Panc1 (cell line): ENCODE measurements around the gene HEPACAM. TPM values are rescaled to one million over a fixed set of nuclear protein-coding genes. Genes with fewer than 3 reads are reported as not detected.

Source experiments
- ATAC-seq: fragments of 200-7000 bp; cut with Tn5 transposase; 2 replicates; pipeline ENCODE4 v1.9.1; 2020; ENCODE audit warnings: mild to moderate bottlenecking, moderate library complexity
- BruUV-seq: library from RNA; stranded (reverse); fragments of 400-500 nt; replicated peaks from 2 replicates; lab custom pipeline; 2021; lab: Mats Ljungman, UMichigan
- CTCF ChIA-PET: fragments of 300-600 bp; sonication (Branson Sonifier 250); formaldehyde crosslinking; loops from one replicate; lab custom pipeline; 2022; ENCODE audit warnings: antibody characterized with exemption; lab: Charles Lee
- POLR2A ChIA-PET: fragments of 300-600 bp; sonication (Branson Sonifier 250); formaldehyde crosslinking; loops from one replicate; lab custom pipeline; 2022; ENCODE audit warnings: antibody characterized with exemption; lab: Charles Lee
- DNase-seq: peaks from one replicate; pipeline ENCODE4 v3.0.0-alpha.2; 2010; ENCODE audit warnings: low read depth, low spot score
- H3K27ac ChIP-seq: 2 replicates; pipeline ENCODE4 v1.5.1; 2011; ENCODE audit warnings: mild to moderate bottlenecking, low read length, inconsistent platforms
- H3K27me3 ChIP-seq: fragments of 200-500 bp; sonication (Bioruptor generic); 2 replicates; pipeline ENCODE4 v1.6.0; 2014; ENCODE audit warnings: low read length, inconsistent platforms; ENCODE audit not compliant: control insufficient read depth, insufficient read depth
- H3K36me3 ChIP-seq: fragments of 200-500 bp; sonication (Bioruptor generic); 2 replicates; pipeline ENCODE4 v1.5.1; 2014; ENCODE audit warnings: inconsistent platforms, mild to moderate bottlenecking, low read length, moderate library complexity; ENCODE audit not compliant: control insufficient read depth, insufficient read depth
- H3K4me1 ChIP-seq: 2 replicates; pipeline ENCODE4 v1.5.1; 2011; ENCODE audit warnings: inconsistent platforms, mild to moderate bottlenecking, low read length, moderate library complexity; ENCODE audit not compliant: control insufficient read depth, insufficient read depth
- H3K4me3 ChIP-seq, 2 experiments: 2 replicates each; pipeline ENCODE4 v1.5.1; 2011 to 2012; ENCODE audit warnings: low read depth in 2 of 2, low read length in 2 of 2, mild to moderate bottlenecking in 2 of 2, inconsistent platforms in 1 of 2, moderate library complexity in 1 of 2
- H3K9me3 ChIP-seq: fragments of 200-500 bp; sonication (Bioruptor generic); 2 replicates; pipeline ENCODE4 v1.5.1; 2014; ENCODE audit warnings: low read depth, mild to moderate bottlenecking, inconsistent platforms, low read length, moderate library complexity; ENCODE audit not compliant: control insufficient read depth, insufficient read depth
- POLR2AphosphoS5 ChIP-seq: IDR thresholded peaks from 2 replicates; pipeline ENCODE4 v1.6.1; 2012; ENCODE audit warnings: mild to moderate bottlenecking, low read depth, low read length, moderate library complexity
- SIN3A ChIP-seq: IDR thresholded peaks from 2 replicates; pipeline ENCODE4 v1.6.1; 2012; ENCODE audit warnings: low read depth, mild to moderate bottlenecking, low read length, moderate library complexity, borderline replicate concordance; ENCODE audit not compliant: insufficient read depth
- TCF7L2 ChIP-seq: IDR thresholded peaks from 2 replicates; pipeline ENCODE4 v1.6.1; 2011; ENCODE audit warnings: mild to moderate bottlenecking, low read depth, low read length, inconsistent platforms
- in situ Hi-C: cut with HindIII; loops from 2 replicates; pipeline ENCODE4 v1.10.0; 2016; ENCODE audit warnings: low sequenced_read_pairs, low pct_unique_long_range_greater_than_20kb
- intact Hi-C: fragments of 100-400 bp; cut with micrococcal nuclease; formaldehyde crosslinking; loops from one replicate; pipeline ENCODE4 v1.10.0; 2022; ENCODE audit not compliant: unreplicated experiment
- total RNA-seq: library from RNA; stranded (reverse); gene quantifications from one replicate; pipeline ENCODE4 v1.2.1, GENCODE V29; 2021; ENCODE audit not compliant: unreplicated experiment
- TF ChIP-seq, protein P1 (sequence below), 2 experiments: IDR thresholded peaks; 2 replicates each; pipeline ENCODE4 v1.6.1; 2011 to 2012; ENCODE audit warnings: low read depth in 2 of 2, control low read depth in 1 of 2, low read length in 1 of 2, mild to moderate bottlenecking in 1 of 2, moderate library complexity in 1 of 2; ENCODE audit not compliant: insufficient read depth in 1 of 2
- TF ChIP-seq, protein P2 (sequence below): fragments of 450-650 bp; IDR thresholded peaks from 2 replicates; pipeline ENCODE4 v1.5.1; 2017; ENCODE audit warnings: mild to moderate bottlenecking

The HEPACAM gene
- total RNA-seq, 1 experiment from 2014 or later, result not detected

DNA sequence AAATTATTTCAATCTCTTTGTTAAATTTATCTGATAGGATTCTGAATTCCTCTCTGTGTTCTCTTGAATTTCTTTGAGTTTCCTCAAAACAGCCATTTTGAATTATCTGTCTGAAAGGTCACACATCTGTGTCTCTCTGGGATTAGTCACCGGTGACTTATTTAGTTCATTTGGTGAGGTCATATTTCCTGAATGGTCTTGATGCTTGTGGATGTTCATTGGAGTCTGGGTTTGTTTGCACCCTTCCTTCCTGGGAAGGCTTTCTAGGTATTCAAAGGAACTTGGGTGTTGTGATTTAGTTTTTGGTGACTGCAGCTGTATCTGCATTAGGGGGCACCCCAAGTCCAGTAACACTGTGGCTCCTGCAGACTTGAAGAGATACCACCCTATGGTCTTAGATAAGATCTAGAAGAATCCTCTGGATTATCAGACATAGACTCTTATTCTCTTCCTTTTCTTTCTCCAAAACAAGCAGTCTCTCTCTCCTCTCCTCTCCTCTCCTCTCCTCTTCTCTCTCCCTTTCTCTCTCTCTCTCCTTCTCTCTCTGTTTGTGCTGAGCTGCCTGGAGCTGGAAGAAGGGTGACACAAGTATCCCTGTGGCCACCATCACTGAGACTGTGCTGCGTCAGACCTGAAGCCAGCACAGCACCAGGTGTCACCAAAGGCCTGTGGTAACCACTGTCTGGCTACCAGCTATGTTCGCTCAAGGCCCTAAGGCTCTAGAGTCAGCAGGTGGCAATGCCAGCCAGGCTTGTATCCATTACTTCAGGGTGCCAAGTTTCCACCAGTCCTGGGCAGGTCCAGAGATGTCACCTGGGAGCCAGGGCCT, 20.1 kb downstream of the HEPACAM start:
- ATAC-seq (no peak), DNase-seq (no peak)
- TF ChIP-seq SIN3A, result no peak
- no peak for TF ChIP-seq POLR2AphosphoS5
- TF ChIP-seq, protein P1, sequence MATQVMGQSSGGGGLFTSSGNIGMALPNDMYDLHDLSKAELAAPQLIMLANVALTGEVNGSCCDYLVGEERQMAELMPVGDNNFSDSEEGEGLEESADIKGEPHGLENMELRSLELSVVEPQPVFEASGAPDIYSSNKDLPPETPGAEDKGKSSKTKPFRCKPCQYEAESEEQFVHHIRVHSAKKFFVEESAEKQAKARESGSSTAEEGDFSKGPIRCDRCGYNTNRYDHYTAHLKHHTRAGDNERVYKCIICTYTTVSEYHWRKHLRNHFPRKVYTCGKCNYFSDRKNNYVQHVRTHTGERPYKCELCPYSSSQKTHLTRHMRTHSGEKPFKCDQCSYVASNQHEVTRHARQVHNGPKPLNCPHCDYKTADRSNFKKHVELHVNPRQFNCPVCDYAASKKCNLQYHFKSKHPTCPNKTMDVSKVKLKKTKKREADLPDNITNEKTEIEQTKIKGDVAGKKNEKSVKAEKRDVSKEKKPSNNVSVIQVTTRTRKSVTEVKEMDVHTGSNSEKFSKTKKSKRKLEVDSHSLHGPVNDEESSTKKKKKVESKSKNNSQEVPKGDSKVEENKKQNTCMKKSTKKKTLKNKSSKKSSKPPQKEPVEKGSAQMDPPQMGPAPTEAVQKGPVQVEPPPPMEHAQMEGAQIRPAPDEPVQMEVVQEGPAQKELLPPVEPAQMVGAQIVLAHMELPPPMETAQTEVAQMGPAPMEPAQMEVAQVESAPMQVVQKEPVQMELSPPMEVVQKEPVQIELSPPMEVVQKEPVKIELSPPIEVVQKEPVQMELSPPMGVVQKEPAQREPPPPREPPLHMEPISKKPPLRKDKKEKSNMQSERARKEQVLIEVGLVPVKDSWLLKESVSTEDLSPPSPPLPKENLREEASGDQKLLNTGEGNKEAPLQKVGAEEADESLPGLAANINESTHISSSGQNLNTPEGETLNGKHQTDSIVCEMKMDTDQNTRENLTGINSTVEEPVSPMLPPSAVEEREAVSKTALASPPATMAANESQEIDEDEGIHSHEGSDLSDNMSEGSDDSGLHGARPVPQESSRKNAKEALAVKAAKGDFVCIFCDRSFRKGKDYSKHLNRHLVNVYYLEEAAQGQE (IDR thresholded peaks at IDR 0.05; ENCODE audit: insufficient read depth in 1 of 2, low read depth in 2 of 2, low read length in 1 of 2), result no peak
- TF ChIP-seq TCF7L2, result no peak
- TF ChIP-seq, protein P2, sequence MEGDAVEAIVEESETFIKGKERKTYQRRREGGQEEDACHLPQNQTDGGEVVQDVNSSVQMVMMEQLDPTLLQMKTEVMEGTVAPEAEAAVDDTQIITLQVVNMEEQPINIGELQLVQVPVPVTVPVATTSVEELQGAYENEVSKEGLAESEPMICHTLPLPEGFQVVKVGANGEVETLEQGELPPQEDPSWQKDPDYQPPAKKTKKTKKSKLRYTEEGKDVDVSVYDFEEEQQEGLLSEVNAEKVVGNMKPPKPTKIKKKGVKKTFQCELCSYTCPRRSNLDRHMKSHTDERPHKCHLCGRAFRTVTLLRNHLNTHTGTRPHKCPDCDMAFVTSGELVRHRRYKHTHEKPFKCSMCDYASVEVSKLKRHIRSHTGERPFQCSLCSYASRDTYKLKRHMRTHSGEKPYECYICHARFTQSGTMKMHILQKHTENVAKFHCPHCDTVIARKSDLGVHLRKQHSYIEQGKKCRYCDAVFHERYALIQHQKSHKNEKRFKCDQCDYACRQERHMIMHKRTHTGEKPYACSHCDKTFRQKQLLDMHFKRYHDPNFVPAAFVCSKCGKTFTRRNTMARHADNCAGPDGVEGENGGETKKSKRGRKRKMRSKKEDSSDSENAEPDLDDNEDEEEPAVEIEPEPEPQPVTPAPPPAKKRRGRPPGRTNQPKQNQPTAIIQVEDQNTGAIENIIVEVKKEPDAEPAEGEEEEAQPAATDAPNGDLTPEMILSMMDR, result no peak
- Histone ChIP-seq H3K4me3 (no peak overlapping the region), H3K9me3 (no peaks in the 10 kb centered on the region), H3K27ac (no peak overlapping the region), H3K4me1 (no peaks in the 10 kb centered on the region), H3K27me3 (no peaks in the 10 kb centered on the region; the same call in 1 of the 2 replicates), H3K36me3 (no peaks in the 10 kb centered on the region)
- CTCF ChIA-PET, result no interaction called here
- no TSS peak for BruUV-seq
- intact Hi-C loops, result loop anchor here (10.0 kb wide), 1 partner anchor 119 kb away; no protein-coding TSS in a partner anchor
- in situ Hi-C loops, result no loop called here
- POLR2A ChIA-PET, result no interaction called here

DNA sequence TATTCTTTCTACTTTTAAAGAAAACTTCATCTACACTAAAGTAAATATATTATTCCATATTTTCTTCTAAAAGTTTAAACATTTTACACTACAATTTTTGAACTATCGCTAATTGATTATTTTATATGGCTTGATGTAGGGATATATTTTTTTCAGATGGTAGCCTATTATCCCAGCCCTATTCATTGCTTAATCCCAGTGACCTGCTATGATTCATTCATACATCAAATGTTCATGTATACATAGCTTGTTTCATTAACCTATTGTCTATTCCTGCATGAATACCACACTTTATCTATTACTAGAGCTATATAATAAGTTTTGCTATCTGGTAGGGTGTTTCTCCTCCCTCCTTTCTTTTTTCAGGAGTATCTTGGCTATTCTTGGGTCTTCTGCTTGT, 33.2 kb downstream of the HEPACAM start:
- intact Hi-C loops (no loop called here), in situ Hi-C loops (no loop called here)
- DNase-seq (no peak), ATAC-seq (no peak)
- Histone ChIP-seq H3K9me3 (no peaks in the 10 kb centered on the region), H3K36me3 (no peaks in the 10 kb centered on the region), H3K4me1 (0 out of 2 replicates have a peak, but pooled peaks cover 3% of the 10 kb centered on the region), H3K4me3 (no peak overlapping the region), H3K27ac (no peak overlapping the region), H3K27me3 (peaks cover 30% of the 10 kb centered on the region)
- ChIA-PET POLR2A (interaction anchor here (0.9 kb wide), 1 partner anchor 20 kb away, joined by 8 read pairs; no protein-coding TSS in a partner anchor), CTCF (no interaction called here)
- no peak for TF ChIP-seq SIN3A
- no peak for TF ChIP-seq TCF7L2
- TF ChIP-seq, protein P2, result no peak
- TF ChIP-seq POLR2AphosphoS5, result no peak
- TF ChIP-seq, protein P1 (IDR thresholded peaks at IDR 0.05; ENCODE audit: insufficient read depth in 1 of 2, low read depth in 2 of 2, low read length in 1 of 2), result no peak
- no TSS peak for BruUV-seq
